H1 (cell line): ENCODE data around the gene ARHGEF26.

Experiments
- CBX5 ChIP-seq: fragments of 300-800, 300-1000 bp; sonication (generic); IDR thresholded peaks from 2 replicates; pipeline ENCODE4 v1.7.1; 2016; ENCODE audit warnings: antibody characterized with exemption, low read length, low read depth
- CREB1 ChIP-seq: IDR thresholded peaks from 2 replicates; pipeline ENCODE4 v1.6.1; 2012; ENCODE audit warnings: inconsistent platforms
- CTCF ChIP-seq, 3 experiments: IDR thresholded peaks; 1 replicate in 2 of 3; 2 replicates in 1 of 3; pipeline versions ENCODE4 v1.5.1 to v1.6.1; 2011; ENCODE audit warnings: low read length in 3 of 3, mild to moderate bottlenecking in 3 of 3, inconsistent platforms in 2 of 3, low read depth in 1 of 3, moderate library complexity in 1 of 3; ENCODE audit not compliant: insufficient read depth in 1 of 3; ENCODE audit errors: control extremely low read depth in 1 of 3
- JUND ChIP-seq: IDR thresholded peaks from 2 replicates; pipeline ENCODE4 v1.6.1; 2011; ENCODE audit warnings: mild to moderate bottlenecking, improper control_type of control experiment, low read length
- POLR2AphosphoS5 ChIP-seq: IDR thresholded peaks from 2 replicates; pipeline ENCODE4 v1.6.1; 2011; ENCODE audit warnings: low read depth, low read length

- TF ChIP-seq POLR2AphosphoS5 (no peak), JUND (no peak), CTCF (IDR thresholded peaks at IDR 0.05; ENCODE audit: control extremely low read depth in 1 of 3, insufficient read depth in 1 of 3, low read depth in 1 of 3, low read length in 3 of 3) (no peak), CBX5 (no peak), CREB1 (no peak)
These were observed 1.3 kb downstream of the ARHGEF26 start for GRCh38 chr3:154122552-154122911.
